DND-41 (cell line): ENCODE data around the gene JMJD6.

Experiments
- CTCF ChIP-seq: IDR thresholded peaks from 2 replicates; pipeline ENCODE4 v1.5.1; 2012; ENCODE audit warnings: borderline replicate concordance, low read length, moderate library complexity, mild to moderate bottlenecking; ENCODE audit not compliant: poor library complexity, severe bottlenecking; ENCODE audit errors: extremely low read depth
- EZH2 ChIP-seq: IDR thresholded peaks from 3 replicates; pipeline ENCODE4 v1.6.1; 2012; ENCODE audit warnings: borderline replicate concordance, low read depth, mild to moderate bottlenecking, moderate library complexity, low read length, inconsistent platforms; ENCODE audit not compliant: severe bottlenecking

DNA sequence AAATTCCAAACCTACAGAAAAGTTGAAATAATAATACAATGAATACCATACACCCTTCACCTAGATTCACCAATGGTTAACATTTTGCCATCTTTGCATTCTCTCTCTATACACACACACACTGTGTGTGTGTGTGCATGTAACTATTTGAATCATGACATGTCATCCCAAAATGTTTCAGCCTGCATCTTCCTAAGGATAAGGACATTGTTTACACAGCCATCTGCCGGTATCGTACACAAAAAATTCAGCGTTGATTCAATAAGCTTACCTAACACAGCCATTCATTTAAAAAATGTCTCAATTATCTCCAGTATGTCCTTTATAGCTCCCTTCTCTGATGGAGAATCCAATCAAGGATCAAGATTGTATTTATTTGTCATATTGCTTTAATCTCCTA lies 19.6 kb downstream of the JMJD6 start:
- TF ChIP-seq CTCF (no peak), EZH2 (no peak)
